Stomach (tissue), 4 donors: Measurements from ENCODE around the gene ALDH3B1.

Experiments
- CTCF ChIP-seq, 7 experiments: fragments of 450-650 bp in 4 of 7; fragments of 200-600 bp in 3 of 7; sonication (generic) in 3 of 7; IDR thresholded peaks; one replicate each; pipeline ENCODE4 v1.5.1; 2016 to 2019; ENCODE audit warnings: antibody characterized with exemption in 7 of 7, control low read depth in 2 of 7, mild to moderate bottlenecking in 1 of 7
- POLR2A ChIP-seq, 4 donors: fragments of 450-650 bp; IDR thresholded peaks; one replicate each; pipeline ENCODE4 v1.6.1; 2016; ENCODE audit warnings: antibody characterized with exemption in 4 of 4, control low read depth in 2 of 4, mild to moderate bottlenecking in 1 of 4, moderate library complexity in 1 of 4
- POLR2AphosphoS5 ChIP-seq, 3 donors: sonication (generic); formaldehyde crosslinking; IDR thresholded peaks; one replicate each; pipeline ENCODE4 v1.6.1; 2016; ENCODE audit warnings: antibody characterized with exemption in 3 of 3

- TF ChIP-seq CTCF (IDR thresholded peaks at IDR 0.05) (no peak), POLR2AphosphoS5 (IDR thresholded peaks at IDR 0.05) (no peak), POLR2A (IDR thresholded peaks at IDR 0.05) (no peak)
Observed at GRCh38 chr11:68011051-68011943, 1.2 kb downstream of the ALDH3B1 start.
